Frontal cortex (tissue), 4 donors: ENCODE results near the gene ZNF367. TPM values are rescaled to one million over a fixed set of nuclear protein-coding genes. Genes with fewer than 3 reads are reported as not detected.
"Not testable (repeated sequence)": the region's sequence is repeated elsewhere in the genome, so short reads cannot be mapped to it uniquely, and the experiment has no call there.

Experiments used
- DNase-seq, 2 donors: peaks; one replicate each; pipeline ENCODE4 v3.0.0; 2012; ENCODE audit warnings: low spot score in 2 of 2
- FAIRE-seq: peaks from 2 replicates; lab custom pipeline; 2012; peaks lifted over from hg19 to GRCh38; lab: Jason Lieb, UNC
- total RNA-seq: library from RNA; depleted of rRNA; stranded (reverse); fragments of >200 nt; gene quantifications from one replicate; pipeline ENCODE4 v1.2.3, GENCODE V29; 2014
- donor health status: control.
- donor health status: control.
- donor health status: control.

The ZNF367 gene
- total RNA-seq, 1 donor from 2014 or later, result 4.1 TPM

DNA sequence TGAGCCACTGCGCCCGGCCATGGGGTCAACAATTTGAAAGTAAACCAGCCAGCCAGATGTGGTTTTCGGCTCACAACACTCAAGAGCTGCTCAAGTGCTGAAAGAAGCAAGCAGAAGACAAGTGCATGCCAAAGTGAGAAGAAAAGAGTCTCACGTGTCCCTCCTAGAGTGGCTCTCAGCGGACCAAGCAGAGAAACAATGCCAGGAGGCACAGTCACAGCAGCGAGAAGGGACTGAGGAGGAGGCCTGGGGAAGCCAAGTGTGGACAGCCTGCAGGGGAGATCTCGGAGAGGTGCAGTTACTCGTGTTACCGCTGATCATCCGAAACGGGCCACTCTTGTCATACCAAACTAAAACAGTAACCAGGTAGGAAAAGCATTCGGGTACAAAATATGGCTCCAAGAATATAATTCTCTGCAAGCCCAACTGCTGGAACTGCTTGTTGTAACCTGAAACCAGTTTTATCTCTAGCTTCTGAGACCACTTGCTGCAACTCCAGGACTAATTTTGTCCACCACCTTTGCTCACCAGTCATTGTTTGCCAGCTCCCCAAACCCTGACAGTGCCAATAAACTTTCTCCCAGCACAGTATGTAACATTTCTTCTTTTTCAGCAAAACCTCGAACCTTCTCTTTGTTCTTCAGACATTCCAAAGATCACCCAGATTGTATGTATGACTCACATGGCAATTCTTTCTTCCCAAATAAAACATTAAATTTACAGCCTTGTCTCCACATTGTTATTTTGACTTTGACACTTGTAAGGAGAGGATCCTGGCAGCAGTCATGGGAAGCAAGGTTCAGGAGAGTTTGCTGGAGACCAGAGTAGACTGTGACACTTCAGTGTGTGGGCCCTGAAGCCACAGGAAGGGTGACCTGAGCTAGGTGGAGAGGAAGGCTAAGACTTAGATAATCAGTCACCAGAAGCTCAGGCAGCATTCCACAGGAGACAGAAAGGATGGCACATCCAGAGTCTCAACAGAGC lies 41.0 kb downstream of the ZNF367 start:
- FAIRE-seq (no peak), DNase-seq (no peak)

DNA sequence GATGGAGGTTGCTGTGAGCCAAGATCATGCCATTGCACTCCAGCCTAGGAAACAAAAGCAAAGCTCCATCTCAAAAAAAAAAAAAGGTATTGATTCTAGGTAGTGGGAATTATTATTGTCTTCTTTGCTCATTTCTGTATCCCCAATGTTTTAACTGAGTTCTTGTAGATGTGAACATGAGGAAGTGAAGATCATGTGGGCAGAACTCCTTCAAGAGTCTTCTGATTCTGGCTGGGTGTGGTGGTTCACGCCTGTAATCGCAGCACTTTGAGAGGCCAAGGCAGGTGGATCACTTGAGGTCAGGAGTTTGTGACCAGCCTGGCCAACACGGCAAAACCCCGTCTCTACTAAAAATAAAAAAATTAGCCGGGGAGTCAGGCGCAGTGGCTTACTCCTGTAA lies 42.7 kb downstream of the ZNF367 start:
- DNase-seq, FAIRE-seq: not testable (repeated sequence)

GRCh38 chr9:96367943-96368342 lies 50.2 kb downstream of the ZNF367 start:
- FAIRE-seq, result no peak
- no peak for DNase-seq

DNA sequence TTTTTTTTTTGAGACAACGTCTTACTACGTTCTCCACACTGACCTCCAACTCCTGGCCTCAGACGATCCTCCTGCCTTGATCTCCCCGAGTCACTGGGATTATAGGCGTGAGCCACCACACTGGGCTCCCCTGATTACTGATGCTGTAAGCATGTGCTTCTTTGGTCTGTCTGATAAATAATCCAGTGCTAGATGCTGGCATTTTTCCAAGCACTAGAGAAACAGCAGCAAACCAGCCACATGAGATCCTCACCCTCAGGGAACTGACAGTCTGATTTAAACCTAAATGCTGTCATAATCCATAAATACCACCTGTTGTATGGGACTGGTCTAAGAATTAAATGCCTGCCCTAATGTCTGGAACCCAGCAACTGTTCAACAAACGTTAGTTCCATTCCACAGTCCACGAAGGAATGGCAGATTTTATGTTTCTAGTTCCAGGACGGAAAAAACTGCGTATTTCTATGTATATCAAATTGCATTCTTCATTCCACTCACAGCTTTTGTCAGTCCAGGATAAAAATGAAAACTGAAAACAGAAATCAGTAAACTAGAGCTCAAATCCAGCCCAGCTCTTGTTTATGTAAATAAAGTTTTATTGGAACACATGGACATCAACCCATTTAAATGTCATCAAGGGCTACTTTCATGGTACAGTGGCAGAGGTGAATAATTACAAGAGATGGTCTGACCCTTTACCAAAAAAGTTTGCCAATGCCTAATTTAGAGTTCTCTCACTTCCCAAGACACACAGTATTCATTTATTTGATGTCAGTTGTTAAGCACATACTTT lies 54.8 kb downstream of the ZNF367 start:
- DNase-seq, result no peak
- no peak for FAIRE-seq

- FAIRE-seq, result not testable (repeated sequence)
Measured at GRCh38 chr9:96362119-96362518, 56.1 kb downstream of the ZNF367 start.

GRCh38 chr9:96361668-96362067 lies 56.5 kb downstream of the ZNF367 start:
- DNase-seq, result no peak
- no peak for FAIRE-seq

More at GRCh38 chr9:96362119-96362518, 56.1 kb downstream of the ZNF367 start:
- DNase-seq, result not testable (repeated sequence)

DNA sequence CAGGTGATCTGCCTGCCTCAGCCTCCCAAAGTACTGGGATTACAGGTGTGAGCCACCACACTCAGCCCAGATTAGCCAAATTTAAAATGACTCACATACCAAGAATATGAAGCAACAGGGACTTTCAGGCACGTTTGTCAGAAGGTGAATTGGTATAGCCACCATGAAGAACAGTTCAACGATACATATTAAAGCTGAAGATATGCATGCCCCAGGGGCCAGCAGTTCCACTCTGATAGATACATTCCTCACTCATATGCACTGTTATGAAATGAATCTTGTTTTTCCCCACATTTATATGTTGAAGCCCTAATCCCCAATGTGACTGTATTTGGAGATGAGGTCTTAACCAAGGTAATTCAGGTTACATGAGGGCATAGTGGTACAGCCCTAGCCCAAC lies 57.2 kb downstream of the ZNF367 start:
- DNase-seq (no peak), FAIRE-seq (no peak)

- FAIRE-seq, DNase-seq: not testable (repeated sequence)
Measured at GRCh38 chr9:96360523-96360922, 57.6 kb downstream of the ZNF367 start.

DNA sequence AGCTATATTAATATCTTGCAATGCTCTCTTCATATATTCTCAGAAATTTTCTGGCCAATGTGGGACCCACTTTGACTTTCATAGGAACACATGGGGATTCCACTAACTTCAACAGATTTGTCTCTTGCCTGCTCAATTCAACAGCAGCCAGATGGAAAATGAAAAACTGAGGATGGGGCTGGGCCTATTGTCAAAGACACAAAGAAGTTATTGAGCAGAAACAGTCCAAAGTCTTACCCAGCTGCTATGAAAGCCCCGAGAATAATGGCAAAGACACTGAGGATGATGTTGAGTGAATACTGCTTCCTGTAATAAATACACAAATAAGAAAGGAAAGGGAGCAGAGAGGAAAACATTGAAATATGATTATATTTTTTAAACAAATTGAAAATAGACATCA lies 67.3 kb downstream of the ZNF367 start:
- FAIRE-seq, result peak; percentile 70
- DNase-seq, result peak in 1 of 2 donors; percentile 17

- DNase-seq (no peak), FAIRE-seq (no peak)
Measured at GRCh38 chr9:96348261-96348660, 69.9 kb downstream of the ZNF367 start.

GRCh38 chr9:96345551-96345950 lies 72.6 kb downstream of the ZNF367 start:
- no peak for FAIRE-seq
- no peak for DNase-seq

- DNase-seq (peak; percentile 48 to 63), FAIRE-seq (peak; percentile 21)
Measured at GRCh38 chr9:96344458-96345180, 73.6 kb downstream of the ZNF367 start.

DNA sequence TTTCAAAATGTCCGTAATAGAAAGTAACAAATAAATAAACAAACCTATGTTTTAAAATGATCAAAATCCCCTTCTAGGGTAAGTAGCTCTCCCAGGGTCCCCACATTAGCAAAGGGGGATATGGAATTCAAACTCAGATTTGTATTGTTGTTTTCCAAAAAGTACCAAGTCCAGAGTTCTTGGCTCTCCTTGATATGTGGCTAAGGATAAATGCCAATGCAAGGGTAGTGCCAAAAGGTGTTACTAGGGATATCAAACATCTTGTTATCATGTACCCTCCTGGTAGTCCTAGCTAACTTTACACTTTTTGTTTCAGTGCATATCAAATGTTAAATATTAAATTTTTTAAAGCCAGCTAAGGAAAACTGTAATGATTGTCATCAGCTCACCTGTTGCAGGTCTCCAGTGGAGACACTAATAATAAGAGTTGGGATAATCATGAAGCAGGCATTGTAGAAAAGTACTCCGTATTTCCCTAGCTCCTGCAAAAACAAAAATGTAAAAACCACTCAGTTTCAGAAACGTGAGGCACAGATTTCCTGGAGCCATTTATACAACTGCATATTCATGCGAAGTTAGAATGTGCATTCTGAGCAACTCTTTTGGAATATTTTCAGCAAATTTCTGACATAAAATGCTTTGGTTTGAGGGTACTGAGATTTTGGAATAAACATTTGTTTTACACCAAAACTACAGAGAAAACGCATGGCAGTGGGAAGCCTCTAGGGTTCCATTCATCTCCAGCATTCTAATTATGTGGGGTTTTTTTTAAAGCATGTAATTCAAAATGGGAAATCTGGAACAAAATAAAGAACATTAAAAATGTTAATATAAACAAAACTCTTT lies 74.4 kb downstream of the ZNF367 start:
- DNase-seq, result no peak
- no peak for FAIRE-seq

GRCh38 chr9:96342571-96343245 lies 75.5 kb downstream of the ZNF367 start:
- no peak for DNase-seq

DNA sequence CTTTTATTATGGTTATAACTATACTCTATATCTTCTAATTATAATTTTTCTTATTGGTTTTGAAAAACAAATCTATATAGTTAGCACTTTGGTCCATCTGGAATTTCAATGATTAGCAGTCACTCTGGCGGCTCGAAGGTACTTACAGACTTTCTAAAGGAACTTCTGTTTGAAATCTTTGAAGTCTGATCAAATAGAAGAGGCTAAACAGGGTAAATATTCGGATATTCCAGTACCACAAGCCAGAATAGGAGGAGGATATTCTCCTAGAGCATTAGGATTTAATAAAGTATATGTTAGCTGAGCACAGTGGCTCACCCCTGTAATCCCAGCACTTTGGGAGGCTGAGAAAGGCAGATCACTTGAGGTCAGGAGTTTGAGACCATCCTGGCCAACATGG lies 77.5 kb downstream of the ZNF367 start:
- DNase-seq (no peak), FAIRE-seq (no peak)

More at GRCh38 chr9:96342571-96343245, 75.5 kb downstream of the ZNF367 start:
- FAIRE-seq, result no peak

GRCh38 chr9:96338299-96338698 lies 79.9 kb downstream of the ZNF367 start:
- DNase-seq, result no peak
- no peak for FAIRE-seq
